GM12875 (cell line): Measurements from ENCODE around the gene ZNF549.
"Not testable (repeated sequence)": the region's sequence is repeated elsewhere in the genome, so short reads cannot be mapped to it uniquely, and the experiment has no call there.

ENCODE experiments used
- H3K4me3 ChIP-seq: one replicate; pipeline ENCODE4 v1.5.1; 2011; ENCODE audit warnings: low read depth, low read length, control low read depth
- TF ChIP-seq, protein P1 (sequence below): IDR thresholded peaks from 2 replicates; pipeline ENCODE4 v1.5.1; 2011; ENCODE audit warnings: low read depth, mild to moderate bottlenecking, control low read depth, inconsistent platforms, low read length, moderate library complexity, borderline replicate concordance; ENCODE audit not compliant: insufficient read depth

Gene ZNF549

DNA sequence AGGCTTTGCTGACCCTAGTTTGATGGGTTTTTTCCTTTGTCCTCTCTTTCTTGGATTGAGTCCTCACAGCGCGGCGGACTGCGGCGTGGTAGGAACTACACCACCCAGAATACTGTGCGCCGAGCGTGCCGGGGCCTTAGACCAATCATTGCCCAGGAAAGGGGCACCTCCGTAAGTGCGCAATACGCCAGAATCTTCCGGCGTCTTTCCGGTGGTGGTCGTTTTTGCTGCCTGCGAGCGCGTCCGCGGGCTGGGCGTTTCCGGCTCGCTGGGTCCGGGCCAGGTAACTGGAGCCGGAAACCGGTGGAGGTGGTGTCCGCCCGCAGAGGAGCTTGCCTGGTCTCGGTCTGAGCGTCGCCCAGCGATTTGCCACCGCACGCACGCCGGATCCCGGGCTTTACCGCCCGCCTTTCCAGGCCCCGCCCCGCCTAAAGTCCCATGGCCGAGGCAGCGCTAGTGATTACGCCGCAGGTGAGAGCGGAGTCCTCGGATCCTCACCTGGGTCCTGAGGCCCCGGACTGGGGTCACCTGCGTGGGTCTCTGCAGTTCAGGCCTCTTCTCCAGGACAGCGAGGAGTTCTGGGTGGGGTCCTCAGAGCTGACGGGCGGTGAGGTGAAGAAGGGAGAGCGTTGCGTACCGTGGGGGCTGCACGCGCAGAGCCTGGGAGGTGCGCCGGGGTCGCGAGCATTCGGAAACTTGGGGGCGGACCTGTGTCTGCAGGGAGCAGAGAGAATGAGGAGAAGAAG is at the start of gene ZNF549:
TSS of gene ZNF549 (plus strand) at position 221 of the 746 bp plus-strand sequence. CDS start at position 439, 218 bp downstream.
- peak within 1 kb of the TSS; percentile 94 for H3K4me3 ChIP-seq
- TF ChIP-seq, protein P1, sequence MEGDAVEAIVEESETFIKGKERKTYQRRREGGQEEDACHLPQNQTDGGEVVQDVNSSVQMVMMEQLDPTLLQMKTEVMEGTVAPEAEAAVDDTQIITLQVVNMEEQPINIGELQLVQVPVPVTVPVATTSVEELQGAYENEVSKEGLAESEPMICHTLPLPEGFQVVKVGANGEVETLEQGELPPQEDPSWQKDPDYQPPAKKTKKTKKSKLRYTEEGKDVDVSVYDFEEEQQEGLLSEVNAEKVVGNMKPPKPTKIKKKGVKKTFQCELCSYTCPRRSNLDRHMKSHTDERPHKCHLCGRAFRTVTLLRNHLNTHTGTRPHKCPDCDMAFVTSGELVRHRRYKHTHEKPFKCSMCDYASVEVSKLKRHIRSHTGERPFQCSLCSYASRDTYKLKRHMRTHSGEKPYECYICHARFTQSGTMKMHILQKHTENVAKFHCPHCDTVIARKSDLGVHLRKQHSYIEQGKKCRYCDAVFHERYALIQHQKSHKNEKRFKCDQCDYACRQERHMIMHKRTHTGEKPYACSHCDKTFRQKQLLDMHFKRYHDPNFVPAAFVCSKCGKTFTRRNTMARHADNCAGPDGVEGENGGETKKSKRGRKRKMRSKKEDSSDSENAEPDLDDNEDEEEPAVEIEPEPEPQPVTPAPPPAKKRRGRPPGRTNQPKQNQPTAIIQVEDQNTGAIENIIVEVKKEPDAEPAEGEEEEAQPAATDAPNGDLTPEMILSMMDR = no peak

DNA sequence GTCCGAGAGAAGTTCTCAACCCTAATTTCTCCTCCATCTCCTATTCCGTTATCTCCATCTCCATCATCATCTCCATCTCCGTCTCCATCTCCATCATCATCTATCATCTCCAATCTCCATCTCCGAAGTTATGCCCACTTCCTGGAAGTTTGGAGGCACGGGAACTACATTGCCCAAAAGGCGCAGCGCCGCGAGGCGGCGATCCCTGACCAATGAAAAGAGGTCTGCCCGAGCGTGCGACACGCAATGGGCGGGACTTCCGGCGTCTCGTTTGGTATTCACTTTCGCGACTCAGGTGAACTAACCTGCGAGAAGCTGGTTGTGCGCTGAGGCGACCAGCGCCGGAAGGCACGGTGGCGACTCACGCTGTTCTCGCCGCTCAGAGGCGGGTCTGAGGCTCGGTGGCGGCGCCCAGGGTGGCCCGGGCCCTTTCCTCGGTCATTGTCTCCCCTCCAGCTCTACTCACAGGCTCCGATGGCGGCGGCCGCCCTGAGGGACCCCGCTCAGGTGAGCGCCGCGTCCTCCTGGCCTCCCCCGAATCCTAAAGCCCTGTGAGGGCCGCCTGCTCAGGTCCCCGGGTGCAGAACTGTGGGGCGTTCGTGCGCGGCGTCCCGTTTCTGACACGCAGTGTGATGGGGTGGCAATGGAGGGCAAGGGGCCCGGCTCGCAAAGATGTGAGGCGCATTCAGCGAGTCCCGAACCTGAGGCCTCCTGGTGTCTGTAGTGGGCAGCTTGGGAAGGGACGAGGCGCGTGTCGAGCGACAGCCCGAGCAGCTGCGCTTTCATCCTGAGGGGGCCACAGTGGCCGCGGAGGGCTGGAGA is 39.5 kb upstream of the ZNF549 start, which contains the start of gene ZNF419:
TSS of gene ZNF419 (plus strand) at position 274 of the 822 bp plus-strand sequence. CDS start at position 475, 201 bp downstream.
- peak within 1 kb of the TSS; percentile 94 for H3K4me3 ChIP-seq

DNA sequence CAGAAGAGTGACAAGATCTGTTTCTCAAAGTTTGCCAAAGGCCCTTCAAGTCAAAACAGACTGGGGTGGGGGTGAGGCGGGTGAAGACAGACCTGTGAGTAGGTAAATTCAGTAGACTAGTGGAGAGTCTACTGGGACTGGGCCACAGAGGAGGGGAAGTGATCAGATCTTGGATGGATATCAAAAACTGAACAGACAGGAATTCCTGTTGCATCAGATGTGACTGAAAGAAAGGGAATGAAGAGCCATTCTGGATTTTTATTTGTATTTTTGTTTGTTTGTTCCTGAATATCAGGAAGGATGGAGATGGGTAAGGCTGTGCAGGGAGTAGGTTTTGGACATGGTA is 38.9 kb upstream of the ZNF549 start:
- H3K4me3 ChIP-seq = not testable (repeated sequence)

DNA sequence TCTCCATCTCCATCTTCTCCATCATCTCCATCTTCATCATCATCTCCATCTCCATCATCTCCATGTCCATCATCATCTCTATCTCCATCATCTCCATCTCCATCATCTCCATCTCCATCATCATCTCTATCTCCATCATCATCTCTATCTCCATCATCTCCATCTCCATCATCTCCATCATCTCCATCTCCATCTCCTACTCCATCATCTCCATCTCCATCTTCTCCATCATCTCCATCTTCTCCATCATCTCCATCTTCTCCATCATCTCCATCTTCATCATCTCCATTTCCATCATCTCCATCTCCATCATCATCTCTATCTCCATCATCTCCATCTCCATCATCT is 27.9 kb upstream of the ZNF549 start:
- H3K4me3 ChIP-seq = not testable (repeated sequence)

DNA sequence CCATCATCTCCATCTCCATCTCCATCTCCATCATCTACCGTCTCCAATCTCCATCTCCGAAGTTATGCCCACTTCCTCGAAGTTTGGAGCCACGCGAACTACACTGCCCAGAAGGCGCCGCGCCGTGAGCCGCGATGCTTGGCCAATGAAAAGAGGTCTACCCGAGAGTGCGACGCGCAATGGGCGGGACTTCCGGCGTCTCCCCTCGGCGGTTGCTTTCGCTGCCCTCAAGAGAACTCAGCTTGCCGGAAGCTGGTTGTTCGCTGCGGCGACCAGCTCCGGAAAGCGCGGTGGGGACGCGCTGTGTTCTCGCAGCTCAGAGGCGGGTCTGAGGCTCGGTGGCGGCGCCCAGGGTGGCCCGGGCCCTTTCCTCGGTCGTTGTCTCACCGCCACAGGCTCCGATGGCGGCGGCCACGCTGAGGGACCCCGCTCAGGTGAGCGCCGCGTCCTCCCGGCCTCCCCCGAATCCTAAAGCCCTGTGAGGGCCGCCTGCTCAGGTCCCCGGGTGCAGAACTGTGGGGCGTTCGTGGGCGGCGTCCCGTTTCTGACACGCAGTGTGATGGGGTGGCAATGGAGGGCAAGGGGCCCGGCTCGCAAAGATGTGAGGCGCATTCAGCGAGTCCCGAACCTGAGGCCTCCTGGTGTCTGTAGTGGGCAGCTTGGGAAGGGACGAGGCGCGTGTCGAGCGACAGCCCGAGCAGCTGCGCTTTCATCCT is 27.3 kb upstream of the ZNF549 start, which contains the start of gene ZNF773:
TSS of gene ZNF773 (plus strand) at position 259 of the 716 bp plus-strand sequence. CDS start at position 402, 143 bp downstream.
- H3K4me3 ChIP-seq = peak within 1 kb of the TSS; percentile 77

DNA sequence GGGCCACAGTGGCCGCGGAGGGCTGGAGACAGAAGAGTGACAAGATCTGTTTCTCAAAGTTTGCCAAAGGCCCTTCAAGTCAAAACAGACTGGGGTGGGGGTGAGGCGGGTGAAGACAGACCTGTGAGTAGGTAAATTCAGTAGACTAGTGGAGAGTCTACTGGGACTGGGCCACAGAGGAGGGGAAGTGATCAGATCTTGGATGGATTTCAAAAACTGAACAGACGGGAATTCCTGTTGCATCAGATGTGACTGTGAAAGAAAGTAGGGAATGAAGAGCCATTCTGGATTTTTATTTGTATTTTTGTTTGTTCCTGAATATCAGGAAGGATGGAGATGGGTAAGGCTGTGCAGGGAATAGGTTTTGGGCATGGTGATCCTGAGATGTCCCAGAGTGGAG is 26.8 kb upstream of the ZNF549 start:
- H3K4me3 ChIP-seq = peak overlapping the region; percentile 11

DNA sequence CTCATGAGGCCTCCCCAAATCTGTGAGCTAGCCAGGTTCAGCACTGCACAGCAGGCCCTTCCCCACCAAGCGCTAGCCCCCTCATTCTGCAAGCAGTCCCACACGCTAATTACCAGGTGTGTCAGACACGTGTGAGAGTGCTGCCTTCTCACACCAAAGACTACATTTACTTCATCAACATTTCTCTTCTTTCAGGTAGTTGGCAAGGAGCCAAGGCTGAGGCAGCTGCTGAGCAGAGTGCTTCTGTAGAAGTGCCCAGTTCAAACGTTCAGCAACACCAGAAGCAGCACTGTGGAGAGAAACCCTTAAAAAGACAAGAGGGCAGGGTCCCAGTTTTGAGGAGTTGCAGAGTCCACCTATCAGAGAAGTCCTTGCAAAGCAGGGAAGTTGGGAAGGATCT is 21.0 kb upstream of the ZNF549 start:
- H3K4me3 ChIP-seq = no peak overlapping the region
- TF ChIP-seq, protein P1 = no peak

DNA sequence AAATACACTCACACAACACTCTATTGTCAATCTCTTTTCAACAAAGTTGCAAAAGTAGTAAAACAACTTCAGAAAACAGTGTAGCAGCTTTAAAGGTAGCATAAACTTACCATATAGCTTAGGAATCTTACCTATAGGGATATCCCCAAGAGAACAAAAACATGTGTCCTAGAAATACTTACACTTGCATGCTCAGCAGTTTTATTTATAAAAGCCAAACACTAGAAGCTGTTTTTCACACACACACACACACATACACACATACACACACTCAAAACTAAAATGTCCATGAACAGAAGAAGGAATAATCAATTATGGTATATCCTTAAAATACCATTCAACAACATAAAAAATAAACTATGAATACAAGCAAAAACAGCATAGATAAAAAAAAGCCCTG is 15.7 kb upstream of the ZNF549 start:
- H3K4me3 ChIP-seq = no peak overlapping the region

DNA sequence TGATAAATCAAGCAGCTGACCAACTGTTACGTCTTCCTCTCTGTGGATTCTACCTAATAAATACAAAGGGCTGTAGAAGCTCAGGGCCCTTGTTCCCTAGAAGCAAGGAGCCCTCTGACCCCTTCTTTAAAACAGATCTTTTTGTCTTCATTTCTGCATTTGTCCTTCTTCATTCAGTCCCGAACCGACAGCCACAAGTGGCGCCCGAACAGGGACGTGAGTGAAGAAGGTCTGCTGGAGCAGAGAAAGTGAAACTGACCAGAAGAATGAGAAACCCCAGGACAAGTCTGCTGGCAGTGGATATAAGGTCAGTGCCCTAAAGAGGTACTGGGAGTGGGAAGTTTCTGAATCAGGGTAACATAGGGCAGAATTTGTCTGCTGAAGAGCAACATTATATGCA is 14.3 kb upstream of the ZNF549 start:
- H3K4me3 ChIP-seq = no peak overlapping the region
- TF ChIP-seq, protein P1 = no peak

More for the DNA sequence above, 15.7 kb upstream of the ZNF549 start:
- TF ChIP-seq, protein P1 = no peak
